BE2C (cell line): Measurements from ENCODE around the gene SNX22.
A peak's percentile ranks its signal among the peaks of the same experiment; 100 is the strongest.

Source experiments
- DNase-seq: peaks from one replicate; pipeline ENCODE4 v3.0.0-alpha.2; 2020
- H3K27me3 ChIP-seq: fragments of 250-450 bp; sonication (Bioruptor Pico); 2 replicates; pipeline ENCODE4 v1.5.1; 2020; ENCODE audit warnings: mild to moderate bottlenecking
- H3K36me3 ChIP-seq: fragments of 250-450 bp; sonication (Bioruptor Pico); 2 replicates; pipeline ENCODE4 v1.5.1; 2020; ENCODE audit warnings: mild to moderate bottlenecking
- H3K4me1 ChIP-seq: fragments of 250-450 bp; sonication (Bioruptor Pico); 2 replicates; pipeline ENCODE4 v1.5.1; 2020
- H3K4me3 ChIP-seq: 2 replicates; pipeline ENCODE4 v1.5.1; 2011; ENCODE audit warnings: low read depth, low read length
- H3K9me3 ChIP-seq: fragments of 250-450 bp; sonication (Bioruptor Pico); 2 replicates; pipeline ENCODE4 v1.5.1; 2020
- TF ChIP-seq, protein P1 (sequence below): IDR thresholded peaks from 2 replicates; pipeline ENCODE4 v1.5.1; 2012; ENCODE audit warnings: mild to moderate bottlenecking, low read depth, low read length

Gene SNX22

DNA sequence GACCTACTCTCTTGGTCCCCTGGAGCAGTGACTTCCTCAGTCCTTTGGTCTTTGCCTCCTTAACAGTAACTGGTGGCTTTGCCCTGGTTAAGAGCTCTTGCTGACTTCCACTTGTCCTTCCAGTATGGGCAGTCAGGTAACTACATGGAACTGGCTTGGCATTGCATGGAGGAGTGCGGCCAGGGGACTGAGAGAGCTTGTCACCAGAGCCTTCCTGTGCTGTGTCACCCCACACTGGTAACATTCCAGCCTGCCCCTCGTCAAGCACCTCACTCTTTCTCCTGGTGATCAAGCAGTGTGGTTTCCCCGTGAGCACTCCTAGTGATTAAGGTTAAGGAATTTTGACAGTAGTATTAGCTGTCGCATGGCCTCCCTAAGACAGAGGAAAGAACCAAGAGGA lies 19.3 kb upstream of the SNX22 start:
- DNase-seq = no peak
- Histone ChIP-seq H3K4me1 (peaks cover 14% of the 10 kb centered on the region), H3K27me3 (no peaks in the 10 kb centered on the region), H3K36me3 (peaks cover 88% of the 10 kb centered on the region), H3K9me3 (no peaks in the 10 kb centered on the region), H3K4me3 (no peak overlapping the region)
- TF ChIP-seq, protein P1, sequence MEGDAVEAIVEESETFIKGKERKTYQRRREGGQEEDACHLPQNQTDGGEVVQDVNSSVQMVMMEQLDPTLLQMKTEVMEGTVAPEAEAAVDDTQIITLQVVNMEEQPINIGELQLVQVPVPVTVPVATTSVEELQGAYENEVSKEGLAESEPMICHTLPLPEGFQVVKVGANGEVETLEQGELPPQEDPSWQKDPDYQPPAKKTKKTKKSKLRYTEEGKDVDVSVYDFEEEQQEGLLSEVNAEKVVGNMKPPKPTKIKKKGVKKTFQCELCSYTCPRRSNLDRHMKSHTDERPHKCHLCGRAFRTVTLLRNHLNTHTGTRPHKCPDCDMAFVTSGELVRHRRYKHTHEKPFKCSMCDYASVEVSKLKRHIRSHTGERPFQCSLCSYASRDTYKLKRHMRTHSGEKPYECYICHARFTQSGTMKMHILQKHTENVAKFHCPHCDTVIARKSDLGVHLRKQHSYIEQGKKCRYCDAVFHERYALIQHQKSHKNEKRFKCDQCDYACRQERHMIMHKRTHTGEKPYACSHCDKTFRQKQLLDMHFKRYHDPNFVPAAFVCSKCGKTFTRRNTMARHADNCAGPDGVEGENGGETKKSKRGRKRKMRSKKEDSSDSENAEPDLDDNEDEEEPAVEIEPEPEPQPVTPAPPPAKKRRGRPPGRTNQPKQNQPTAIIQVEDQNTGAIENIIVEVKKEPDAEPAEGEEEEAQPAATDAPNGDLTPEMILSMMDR = no peak

DNA sequence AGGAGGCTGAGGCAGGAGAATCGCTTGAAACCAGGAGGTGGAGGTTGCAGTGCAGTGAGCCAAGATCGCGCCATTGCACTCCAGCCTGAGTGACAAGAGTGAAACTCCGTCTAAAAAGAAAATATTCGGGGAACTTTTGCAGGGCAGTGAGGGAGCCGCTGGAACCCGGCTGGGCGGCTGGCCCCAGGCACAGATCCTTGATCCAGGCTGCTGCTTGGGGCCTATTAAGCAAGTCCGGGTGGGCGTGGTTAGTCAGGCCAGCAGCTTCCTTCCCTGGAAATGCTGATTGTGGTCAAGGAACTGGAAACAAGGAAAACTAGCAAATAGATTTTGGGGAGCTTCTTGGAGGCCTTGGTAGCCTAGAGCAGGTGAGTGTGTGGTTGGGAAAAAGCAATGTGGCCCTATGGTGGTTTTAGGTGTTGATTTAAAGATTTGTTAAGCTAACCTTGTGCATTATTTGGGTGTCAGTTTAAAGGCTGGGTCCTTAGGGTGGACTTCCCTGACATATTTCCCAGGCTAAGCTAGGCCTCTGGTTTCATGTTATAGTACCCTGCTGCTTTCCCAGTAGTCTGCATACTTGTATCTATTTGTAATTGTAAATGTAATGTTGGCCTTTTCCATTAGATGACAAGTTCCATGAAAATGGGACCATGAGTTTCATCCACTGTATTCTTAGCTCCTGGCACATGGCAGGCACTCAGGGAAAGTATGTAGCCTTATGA lies 17.7 kb upstream of the SNX22 start:
- TF ChIP-seq, protein P1 = no peak
- Histone ChIP-seq H3K9me3 (no peaks in the 10 kb centered on the region), H3K36me3 (peaks cover 80% of the 10 kb centered on the region), H3K4me1 (peaks cover 14% of the 10 kb centered on the region), H3K4me3 (no peak overlapping the region), H3K27me3 (no peaks in the 10 kb centered on the region)
- no peak for DNase-seq

DNA sequence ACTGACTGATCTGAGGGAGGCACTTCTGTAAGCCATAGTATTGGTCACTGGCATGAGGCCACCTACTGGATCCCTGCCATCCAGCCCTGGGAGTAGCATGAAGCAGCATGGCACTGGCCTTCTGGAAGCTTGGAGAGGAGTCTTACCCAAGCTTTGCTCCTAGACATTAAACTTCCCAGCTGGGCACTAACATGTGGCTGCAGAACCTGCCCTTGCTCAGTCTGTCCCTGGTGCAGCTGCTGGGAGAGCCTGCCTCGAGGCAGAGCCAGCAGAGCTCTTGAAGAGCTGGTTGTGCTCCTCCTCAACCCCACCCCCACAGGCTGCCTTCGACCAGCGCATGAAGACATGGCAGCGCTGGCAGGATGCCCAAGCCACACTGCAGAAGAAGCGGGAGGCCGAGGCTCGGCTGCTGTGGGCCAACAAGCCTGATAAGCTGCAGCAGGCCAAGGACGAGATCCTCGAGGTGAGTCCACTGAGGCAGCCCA lies 17.1 kb upstream of the SNX22 start:
- peaks cover 77% of the 10 kb centered on the region for H3K36me3 ChIP-seq
- peaks cover 14% of the 10 kb centered on the region for H3K4me1 ChIP-seq
- DNase-seq = peak; percentile 92
- H3K9me3 ChIP-seq = no peaks in the 10 kb centered on the region
- TF ChIP-seq, protein P1 = no peak
- H3K27me3 ChIP-seq = no peaks in the 10 kb centered on the region
- H3K4me3 ChIP-seq = no peak overlapping the region

DNA sequence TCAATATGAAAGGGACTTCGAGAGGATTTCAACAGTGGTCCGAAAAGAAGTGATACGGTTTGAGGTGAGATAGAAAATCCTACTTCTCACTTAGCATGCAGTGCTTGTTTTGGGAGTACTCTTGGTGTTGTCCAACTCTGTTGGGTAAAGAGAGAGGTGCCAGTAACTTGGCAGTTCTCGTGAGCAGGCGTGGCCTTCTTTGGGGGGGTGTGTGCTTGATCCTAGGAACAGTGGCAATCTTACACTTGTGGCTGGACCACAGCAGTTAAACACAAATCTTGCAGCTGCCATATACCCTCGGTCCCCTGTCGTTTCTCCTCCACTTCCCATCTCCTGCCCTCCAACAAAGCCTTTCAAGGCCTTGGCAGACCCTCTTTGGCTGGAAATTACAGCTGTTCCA lies 15.2 kb upstream of the SNX22 start:
- TF ChIP-seq, protein P1 = no peak
- Histone ChIP-seq H3K9me3 (no peaks in the 10 kb centered on the region), H3K4me1 (peaks cover 14% of the 10 kb centered on the region), H3K4me3 (no peak overlapping the region), H3K36me3 (peaks cover 66% of the 10 kb centered on the region), H3K27me3 (no peaks in the 10 kb centered on the region)
- no peak for DNase-seq

DNA sequence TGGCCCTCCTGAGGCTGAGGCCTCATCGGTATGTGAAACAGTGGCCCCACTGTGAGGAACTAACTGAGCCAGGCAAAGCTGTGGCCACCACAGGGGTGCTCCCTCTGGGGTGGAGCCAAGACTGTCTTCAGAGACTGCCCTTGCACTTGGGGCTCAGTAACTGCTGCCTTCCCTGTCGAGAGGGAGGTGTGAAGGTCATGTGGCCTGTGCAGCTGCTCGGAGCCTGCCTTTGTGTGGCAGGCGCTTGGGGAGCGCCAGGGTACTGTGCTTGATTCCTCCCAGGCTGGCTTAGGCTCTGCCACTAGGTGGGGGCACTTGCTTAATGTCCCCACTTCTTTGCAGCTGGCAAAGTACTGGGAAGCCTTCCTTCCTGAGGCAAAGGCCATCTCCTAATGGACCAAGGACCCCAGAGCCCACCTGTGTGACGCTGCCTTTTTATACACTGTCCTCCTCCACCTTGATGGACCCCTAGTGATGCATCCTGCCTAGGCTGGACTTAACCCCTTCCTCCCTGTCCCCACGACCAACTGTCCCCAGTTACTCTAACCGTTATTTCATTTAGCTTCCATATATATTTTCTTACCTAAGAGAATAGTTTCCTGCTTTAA lies 14.2 kb upstream of the SNX22 start:
- no peak overlapping the region for H3K4me3 ChIP-seq
- TF ChIP-seq, protein P1 = no peak
- no peaks in the 10 kb centered on the region for H3K9me3 ChIP-seq
- DNase-seq = no peak
- H3K27me3 ChIP-seq = no peaks in the 10 kb centered on the region
- peaks cover 14% of the 10 kb centered on the region for H3K4me1 ChIP-seq
- peaks cover 56% of the 10 kb centered on the region for H3K36me3 ChIP-seq

DNA sequence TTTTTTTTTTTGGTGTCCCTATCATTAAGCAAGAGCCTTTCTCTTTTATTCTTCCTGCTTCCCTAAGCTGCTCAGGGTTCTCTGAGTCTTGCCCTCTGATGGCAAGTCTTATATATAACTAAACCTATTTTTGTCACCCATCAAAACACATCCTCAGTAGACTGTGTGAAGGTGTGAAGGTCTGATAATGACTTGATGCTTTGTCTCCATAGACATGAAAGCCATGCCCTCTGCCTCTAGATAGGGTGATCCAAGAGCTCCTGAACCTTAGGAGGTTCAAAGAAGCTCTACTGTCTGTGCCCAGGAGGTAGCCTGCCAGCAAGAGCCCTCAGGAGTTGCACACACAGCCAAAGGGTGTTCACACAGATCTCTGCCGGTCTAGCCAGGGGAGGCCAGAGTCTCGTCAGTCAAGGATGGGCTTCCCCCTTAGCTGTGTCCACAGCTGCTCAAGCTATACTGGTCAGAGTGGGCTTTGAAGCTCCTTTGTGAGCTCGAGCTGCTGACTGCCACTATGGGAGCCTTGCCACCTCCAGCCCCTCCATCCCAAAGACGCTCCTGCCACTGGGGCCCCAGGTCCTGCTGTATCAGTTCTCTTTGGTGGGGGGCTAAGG lies 13.1 kb upstream of the SNX22 start:
- no peak for DNase-seq
- H3K9me3 ChIP-seq = no peaks in the 10 kb centered on the region
- H3K4me3 ChIP-seq = no peak overlapping the region
- peaks cover 45% of the 10 kb centered on the region for H3K36me3 ChIP-seq
- TF ChIP-seq, protein P1 = no peak
- H3K27me3 ChIP-seq = no peaks in the 10 kb centered on the region
- H3K4me1 ChIP-seq = peaks cover 14% of the 10 kb centered on the region
